ENCODE results near the gene CLDN14. TPM values are rescaled to one million over a fixed set of nuclear protein-coding genes. Genes with fewer than 3 reads are reported as not detected.

The CLDN14 gene
- total RNA-seq, 4 donors from 2014 or later: 0.20 TPM; not detected in 3

GRCh38 chr21:36424592-36424991, 55.3 kb downstream of the CLDN14 start:
- no peak for TF ChIP-seq CTCF (IDR thresholded peaks at IDR 0.05 in 4 of 5, conservative IDR thresholded peaks at IDR 0.05 in 1 of 5)
- TF ChIP-seq POLR2A (IDR thresholded peaks at IDR 0.05): no peak
- no peak for ATAC-seq
- H3K4me3 ChIP-seq: no peak overlapping the region
- in situ Hi-C loops (cut with MboI; ENCODE audit: low sequenced_read_pairs in 4 of 4) (loop anchor here in 2 of 4 donors (25.0 kb wide), 1 partner anchor 163 kb away; no protein-coding TSS in a partner anchor), intact Hi-C loops (cut with DNase I; ENCODE audit: low total_unique reads) (loop anchor here (5.0 kb wide), 1 partner anchor 78 kb away; no protein-coding TSS in a partner anchor)
- H3K27me3 ChIP-seq: no peaks in the 10 kb centered on the region
- no peaks in the 10 kb centered on the region for H3K9me3 ChIP-seq
- no peak for DNase-seq
- no peak overlapping the region for H3K27ac ChIP-seq
- peaks cover 13 to 16% of the 10 kb centered on the region in 2 donors for H3K4me1 ChIP-seq
- H3K36me3 ChIP-seq: no peaks in the 10 kb centered on the region

GRCh38 chr21:36423771-36424433, 56.0 kb downstream of the CLDN14 start:
- DNase-seq: no peak
- TF ChIP-seq POLR2A (IDR thresholded peaks at IDR 0.05) (no peak), CTCF (IDR thresholded peaks at IDR 0.05 in 4 of 5, conservative IDR thresholded peaks at IDR 0.05 in 1 of 5) (no peak)
- Histone ChIP-seq H3K27ac (no peak overlapping the region), H3K36me3 (no peaks in the 10 kb centered on the region), H3K4me1 (peaks cover 6 to 9% of the 10 kb centered on the region in 2 donors), H3K27me3 (no peaks in the 10 kb centered on the region), H3K9me3 (no peaks in the 10 kb centered on the region), H3K4me3 (no peak overlapping the region)
- in situ Hi-C loops (cut with MboI; ENCODE audit: low sequenced_read_pairs in 4 of 4) (loop anchor here in 2 of 4 donors (25.0 kb wide), 1 partner anchor 163 kb away; no protein-coding TSS in a partner anchor), intact Hi-C loops (cut with DNase I; ENCODE audit: low total_unique reads) (loop anchor here (5.0 kb wide), 1 partner anchor 78 kb away; no protein-coding TSS in a partner anchor)
- ATAC-seq: no peak

GRCh38 chr21:36422279-36423098, 57.4 kb downstream of the CLDN14 start:
- H3K36me3 ChIP-seq: no peaks in the 10 kb centered on the region
- no peak overlapping the region for H3K4me3 ChIP-seq
- intact Hi-C loops (cut with DNase I; ENCODE audit: low total_unique reads): loop anchor here (5.0 kb wide), 1 partner anchor 80 kb away; no protein-coding TSS in a partner anchor
- peaks cover 0 to 3% of the 10 kb centered on the region in 2 donors for H3K4me1 ChIP-seq
- in situ Hi-C loops (cut with MboI; ENCODE audit: low sequenced_read_pairs in 4 of 4): loop anchor here in 2 of 4 donors (25.0 kb wide), 1 partner anchor 165 kb away; no protein-coding TSS in a partner anchor
- peak; percentile 28 to 36 for ATAC-seq
- TF ChIP-seq POLR2A (IDR thresholded peaks at IDR 0.05): no peak
- peak; percentile 57 to 73 (median 62) for TF ChIP-seq CTCF (IDR thresholded peaks at IDR 0.05 in 4 of 5, conservative IDR thresholded peaks at IDR 0.05 in 1 of 5)
- H3K27me3 ChIP-seq: no peaks in the 10 kb centered on the region
- H3K27ac ChIP-seq: no peak overlapping the region
- H3K9me3 ChIP-seq: no peaks in the 10 kb centered on the region
- peak in 1 of 2 donors; percentile 41 for DNase-seq

- DNase-seq: peak in 1 of 2 donors; percentile 13
- Histone ChIP-seq H3K36me3 (peaks cover 0 to 14% of the 10 kb centered on the region in 2 donors), H3K9me3 (no peaks in the 10 kb centered on the region), H3K27ac (peak overlapping the region in 1 of 4 donors; percentile 30), H3K27me3 (no peaks in the 10 kb centered on the region), H3K4me3 (no peak overlapping the region), H3K4me1 (peaks cover 0 to 3% of the 10 kb centered on the region in 2 donors)
- intact Hi-C loops (cut with DNase I; ENCODE audit: low total_unique reads): loop anchor here (1.0 to 5.0 kb wide), 3 partner anchors 82 to 508 kb away; no protein-coding TSS in a partner anchor
- no peak for TF ChIP-seq CTCF (IDR thresholded peaks at IDR 0.05 in 4 of 5, conservative IDR thresholded peaks at IDR 0.05 in 1 of 5)
- TF ChIP-seq POLR2A (IDR thresholded peaks at IDR 0.05): no peak
- no peak for ATAC-seq
- in situ Hi-C loops (cut with MboI; ENCODE audit: low sequenced_read_pairs in 4 of 4): loop anchor here in 2 of 4 donors (25.0 kb wide), 1 partner anchor 167 kb away; no protein-coding TSS in a partner anchor
Observed at GRCh38 chr21:36420571-36421339, 59.2 kb downstream of the CLDN14 start.

Measured in gastrocnemius medialis (tissue), 4 donors.